Muscle of back (tissue), 11 donors: ENCODE measurements around the gene TMEM225B. TPM values are rescaled to one million over a fixed set of nuclear protein-coding genes. Genes with fewer than 3 reads are reported as not detected.
"Not testable (repeated sequence)": the region's sequence is repeated elsewhere in the genome, so short reads cannot be mapped to it uniquely, and the experiment has no call there.

Experiments
- DNase-seq, 3 donors: peaks; one replicate each; pipeline versions ENCODE4 v3.0.0 to v3.0.0-alpha.2; 2013
- polyA plus RNA-seq, 10 donors: library from polyadenylated mRNA; unstranded; fragments of 120-200 nt; gene quantifications; one replicate each; pipeline ENCODE4 v1.2.1, GENCODE V29; 2013; ENCODE audit not compliant: insufficient read length in 10 of 10

TMEM225B gene
- polyA plus RNA-seq, 10 donors = 0.34 to 1.1 (median 0.74) TPM

DNA sequence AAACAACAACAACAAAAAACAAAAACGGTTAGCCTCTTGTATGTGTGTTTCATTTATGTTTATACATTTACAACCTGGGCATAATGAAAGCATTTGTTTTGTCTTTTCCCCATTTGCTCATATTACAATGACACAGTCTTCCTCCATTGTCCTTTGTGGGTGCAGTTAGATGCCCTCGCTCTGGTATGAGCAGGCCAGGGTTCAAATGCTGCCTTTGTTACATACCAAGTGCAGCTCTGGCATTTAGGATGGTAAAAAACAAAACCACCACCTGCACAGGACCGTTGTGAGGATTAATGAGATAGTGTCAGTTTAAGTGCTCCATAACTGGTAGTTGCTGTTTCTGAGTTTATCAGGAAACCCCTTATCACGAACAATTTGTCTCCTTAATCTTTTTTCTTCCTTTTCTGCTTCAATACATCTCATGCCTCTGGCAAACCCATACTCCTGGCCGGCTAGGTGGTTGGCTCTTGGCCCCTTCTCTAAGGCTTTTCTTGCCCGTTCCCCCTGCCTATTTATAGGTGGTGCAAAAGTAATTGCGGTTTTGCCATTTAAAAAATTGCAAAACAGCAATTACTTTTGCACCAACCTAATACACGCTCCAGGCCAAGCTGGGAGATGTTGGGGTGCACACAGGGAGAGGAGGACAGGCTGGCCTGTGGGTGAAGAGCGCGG lies 18.6 kb upstream of the TMEM225B start:
- no peak for DNase-seq

DNA sequence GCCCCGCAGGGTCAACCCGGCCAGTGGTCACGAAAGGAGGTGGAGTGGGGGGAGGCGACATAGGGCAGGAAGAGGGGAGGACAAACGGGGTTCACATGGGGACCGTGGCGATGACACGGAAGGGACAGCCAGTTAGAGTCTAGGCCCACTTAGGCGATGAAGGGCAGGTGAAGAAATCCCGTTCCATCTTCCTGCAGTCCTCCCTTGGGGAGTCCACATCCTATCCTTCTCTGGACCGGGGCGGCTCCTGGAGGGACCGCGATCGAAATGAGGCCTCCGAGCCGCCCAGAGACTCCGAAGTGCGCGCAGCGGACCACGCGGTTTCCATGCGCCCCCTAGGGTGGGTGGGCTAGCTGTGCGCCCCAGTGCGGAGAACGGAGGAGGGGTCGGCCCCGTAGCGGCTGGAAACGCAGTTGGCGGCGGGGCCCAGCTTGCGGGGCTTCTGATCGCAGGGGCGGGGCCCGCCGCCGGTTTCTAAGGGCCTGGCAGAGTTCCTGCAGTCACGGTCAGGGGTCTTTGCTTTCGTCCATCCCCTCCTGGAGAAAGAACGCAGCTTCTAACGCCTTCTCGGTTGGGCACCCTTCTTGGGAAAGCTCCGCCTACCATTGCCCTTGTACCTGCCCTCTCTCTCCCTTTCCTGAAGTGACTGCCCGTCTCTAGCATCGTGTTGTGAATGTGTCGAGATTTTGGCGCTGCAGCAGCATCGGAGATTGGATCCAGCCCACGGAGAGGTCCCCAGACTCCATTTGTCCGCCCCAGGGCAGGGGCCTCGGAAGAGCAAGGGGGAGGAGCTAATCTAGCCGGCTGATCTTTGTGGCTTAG lies 17.9 kb upstream of the TMEM225B start:
- DNase-seq = peak; percentile 31 to 81 (median 42)

DNA sequence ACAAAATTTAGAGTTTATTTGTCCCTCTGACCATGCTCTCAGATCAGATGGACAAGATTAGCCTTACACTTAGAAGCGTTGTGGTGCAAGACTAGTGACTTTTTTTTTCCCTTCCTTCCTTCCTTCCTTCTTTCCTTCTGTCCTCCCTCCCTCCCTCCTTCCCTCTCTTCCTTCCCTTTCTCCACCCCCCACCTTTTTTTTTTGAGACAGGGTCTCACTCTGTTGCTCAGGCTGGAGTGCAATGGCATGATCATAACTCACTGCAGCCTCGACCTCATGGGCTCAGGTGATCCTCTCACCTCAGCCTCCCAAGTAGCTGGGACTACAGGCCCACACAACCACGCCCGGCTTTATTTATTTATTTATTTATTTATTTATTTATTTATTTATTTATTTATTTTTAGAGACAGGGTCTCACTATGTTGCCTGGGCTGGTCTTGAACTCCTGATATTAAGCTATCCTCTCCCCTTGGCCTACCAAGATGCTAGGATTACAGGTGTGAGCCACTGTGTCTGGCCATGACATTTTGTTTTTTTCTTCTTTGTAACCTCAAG lies 17.2 kb upstream of the TMEM225B start:
- not testable (repeated sequence) for DNase-seq

DNA sequence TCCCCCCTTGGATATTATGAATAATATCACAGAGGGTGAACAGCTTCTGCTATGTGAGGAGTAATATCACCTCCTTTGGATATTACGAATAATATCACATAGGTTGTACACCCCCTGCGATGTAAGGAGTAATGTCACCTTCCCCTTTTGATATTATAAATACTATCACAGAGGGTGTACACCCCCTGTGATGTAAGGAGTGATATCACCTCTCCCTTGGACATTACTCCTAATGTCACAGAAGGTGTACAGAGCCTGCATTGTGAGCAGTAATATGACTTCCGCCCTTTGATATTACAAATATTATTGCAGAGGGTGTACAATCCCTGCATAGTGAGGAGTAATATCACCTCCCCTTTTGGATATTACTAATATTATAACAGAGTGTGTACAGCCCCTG lies 9.2 kb upstream of the TMEM225B start:
- no peak for DNase-seq

DNA sequence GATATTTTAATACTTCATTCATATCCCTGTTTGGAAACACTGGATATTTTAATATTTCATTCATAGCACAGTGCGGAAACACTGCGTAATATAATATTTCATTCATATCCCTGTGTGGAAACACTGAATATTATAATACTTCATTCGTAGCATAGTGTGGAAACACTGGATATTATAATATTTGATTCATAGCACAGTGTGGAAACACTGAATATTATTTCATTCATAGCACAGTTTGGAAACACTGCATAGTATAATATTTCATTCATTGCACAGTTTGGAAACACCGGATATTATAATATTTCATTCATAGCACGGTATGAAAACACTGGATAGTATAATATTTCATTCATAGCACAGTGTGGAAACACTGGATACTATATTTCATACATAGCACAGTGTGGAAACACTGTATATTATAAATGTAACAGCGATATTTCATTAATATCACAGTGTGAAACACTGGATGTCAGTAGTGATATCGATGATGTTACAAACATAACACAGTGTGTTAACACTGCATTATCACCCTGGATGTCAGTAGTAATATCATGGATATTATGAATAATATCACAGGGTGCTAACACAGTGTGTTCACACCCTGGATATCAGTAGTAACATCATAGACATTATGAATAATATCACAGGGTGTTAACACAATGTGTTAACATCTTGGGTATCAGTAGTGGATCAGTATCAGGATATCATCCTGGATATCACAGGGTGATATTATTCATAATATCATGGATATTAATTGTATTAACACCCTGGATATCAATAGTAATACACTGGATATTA lies 2.9 kb upstream of the TMEM225B start:
- DNase-seq = no peak

DNA sequence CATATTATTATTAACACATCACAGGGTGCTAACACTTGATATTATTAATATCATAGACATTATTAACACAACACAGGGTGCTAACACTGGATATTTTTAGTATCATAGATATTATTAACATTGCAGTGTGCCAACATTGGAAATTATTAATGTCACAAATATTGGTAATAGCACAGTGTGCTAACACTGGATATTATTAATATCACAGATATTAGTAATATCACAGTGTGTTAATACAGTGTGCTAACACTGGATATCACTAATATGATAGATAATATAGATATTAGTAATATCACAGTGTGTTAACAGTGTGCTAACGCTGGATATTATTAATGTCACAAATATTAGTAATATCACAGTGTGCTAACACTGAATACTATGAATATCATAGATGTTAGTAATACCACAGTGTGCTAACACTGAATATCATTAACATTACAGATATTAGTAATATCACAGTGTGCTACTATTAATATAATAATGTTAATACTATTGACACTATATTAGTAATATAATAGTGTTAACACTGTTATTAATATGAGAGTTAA lies 1.6 kb upstream of the TMEM225B start:
- DNase-seq = no peak

DNA sequence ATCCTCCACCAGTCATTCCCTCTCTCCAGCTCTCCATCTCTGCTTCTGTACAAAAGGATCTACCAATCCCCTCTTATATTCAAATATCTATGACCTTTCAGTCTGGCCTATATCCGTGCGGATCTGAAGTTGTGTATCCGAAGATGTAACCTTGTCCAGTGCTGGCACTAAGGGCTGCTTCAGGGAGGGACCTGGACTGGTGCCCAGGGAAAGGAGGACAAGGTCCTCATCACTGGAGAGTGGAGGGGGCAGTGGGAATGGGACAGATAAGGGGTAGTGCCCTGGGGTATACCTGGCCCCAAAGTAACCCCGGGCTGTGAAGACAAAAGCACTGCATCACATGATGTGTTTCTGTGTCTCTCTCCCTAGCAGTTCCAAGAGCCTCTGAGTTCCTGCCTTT lies 1.8 kb downstream of the TMEM225B start:
- DNase-seq = no peak

DNA sequence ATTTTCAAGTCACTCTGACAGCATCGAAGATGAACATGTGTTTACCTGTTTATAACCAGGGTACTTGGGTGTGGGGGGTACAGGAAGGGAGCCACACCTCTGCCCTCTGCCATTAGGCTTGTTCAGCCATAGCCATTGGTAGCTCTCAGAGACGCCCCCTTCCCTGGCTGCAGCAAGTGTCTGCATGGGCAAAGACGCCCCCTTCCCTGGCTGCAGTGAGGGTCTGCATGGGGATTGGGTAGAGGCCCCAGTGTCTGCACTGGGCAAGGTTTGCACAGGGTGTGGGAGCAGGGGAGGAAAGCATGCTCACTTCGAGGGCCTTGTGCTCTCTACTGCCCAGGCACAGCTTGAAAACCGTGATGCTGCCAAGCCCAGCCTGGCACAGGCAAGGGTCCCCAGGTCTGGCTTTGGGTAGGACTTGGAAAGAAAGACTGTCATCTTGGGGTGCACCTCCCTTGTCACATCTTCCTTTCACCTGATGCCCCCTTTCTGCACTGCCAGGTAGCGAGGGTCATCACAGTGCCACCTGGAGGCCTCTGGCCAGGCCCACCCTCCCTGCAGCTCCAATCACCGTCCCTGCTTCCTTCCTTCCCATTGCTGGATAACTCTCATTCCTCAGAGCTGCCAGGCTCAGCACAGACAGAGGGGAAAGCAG lies 3.7 kb downstream of the TMEM225B start:
- DNase-seq = no peak

DNA sequence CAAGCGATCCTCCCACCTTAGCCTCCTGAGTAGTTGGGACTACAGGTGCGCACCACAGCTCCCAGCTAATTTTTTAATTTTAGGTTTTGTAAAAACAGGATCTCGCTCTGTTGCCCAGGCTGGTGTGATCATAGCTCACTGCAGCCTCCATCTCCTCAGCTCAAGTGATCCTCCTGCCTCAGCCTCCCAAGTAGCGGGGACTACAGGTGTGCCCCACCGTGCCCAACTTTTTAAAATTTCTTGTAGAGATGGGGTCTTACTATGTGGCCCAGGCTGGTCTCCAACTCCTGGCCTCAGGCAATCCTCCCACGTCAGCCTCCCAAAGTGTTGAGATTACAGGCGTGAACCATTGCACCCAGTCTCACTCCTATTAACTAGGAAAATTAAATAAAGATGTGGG lies 7.5 kb downstream of the TMEM225B start:
- DNase-seq = no peak

DNA sequence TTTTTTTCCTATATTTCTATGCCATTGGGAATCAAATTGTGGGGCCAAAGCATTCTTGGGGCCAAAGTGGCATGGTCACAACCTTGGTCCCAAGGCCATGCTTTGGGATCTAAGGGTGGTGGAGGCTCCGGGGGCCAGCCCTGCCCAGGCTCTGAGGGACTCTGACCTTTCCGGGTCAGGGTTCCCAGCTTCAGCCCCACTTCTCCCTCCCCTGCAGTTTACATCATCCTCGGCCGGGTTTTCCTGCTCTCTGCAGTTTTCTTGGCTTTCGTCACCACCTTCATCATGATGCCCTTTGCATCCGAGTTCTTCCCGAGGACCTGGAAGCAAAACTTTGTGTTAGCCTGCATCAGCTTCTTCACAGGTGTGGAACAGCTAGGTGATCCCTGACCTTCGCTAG lies 8.5 kb downstream of the TMEM225B start:
- DNase-seq = no peak

DNA sequence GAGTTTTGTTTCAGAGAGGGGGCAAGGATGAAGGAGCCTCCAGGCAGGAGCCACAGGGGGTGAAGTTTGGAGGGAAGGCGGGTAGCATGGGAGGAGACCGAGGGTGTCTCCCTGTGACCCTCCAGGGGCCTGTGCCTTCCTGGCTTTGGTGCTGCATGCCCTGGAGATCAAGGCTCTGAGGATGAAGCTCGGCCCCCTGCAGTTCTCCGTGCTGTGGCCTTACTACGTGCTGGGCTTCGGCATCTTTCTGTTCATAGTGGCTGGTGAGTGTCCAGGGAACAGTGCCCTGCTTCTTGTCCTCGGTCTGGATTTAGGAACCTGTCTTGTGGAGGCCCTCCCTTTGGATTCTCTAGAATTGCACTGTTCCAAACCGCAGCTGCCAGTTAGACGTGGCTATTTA lies 9.5 kb downstream of the TMEM225B start:
- DNase-seq = no peak

DNA sequence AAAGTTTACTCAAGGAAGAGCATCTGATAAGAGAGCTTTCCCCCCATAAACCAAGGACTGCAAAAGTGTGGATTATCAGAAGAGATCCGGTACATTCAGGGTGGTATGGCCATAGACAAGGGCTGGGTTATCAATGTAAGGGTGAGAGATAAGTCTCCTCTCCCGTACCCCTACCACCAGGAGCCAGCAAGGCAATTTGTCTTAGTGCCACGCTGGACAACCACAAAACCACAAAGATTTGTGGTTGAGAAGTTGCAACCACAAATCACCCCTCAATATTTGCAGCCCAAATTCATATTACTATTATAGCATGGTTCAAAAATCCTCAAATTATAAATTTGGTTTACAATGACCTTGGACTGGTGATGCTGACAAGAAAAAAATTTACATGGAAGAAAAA lies 16.4 kb downstream of the TMEM225B start:
- no peak for DNase-seq

DNA sequence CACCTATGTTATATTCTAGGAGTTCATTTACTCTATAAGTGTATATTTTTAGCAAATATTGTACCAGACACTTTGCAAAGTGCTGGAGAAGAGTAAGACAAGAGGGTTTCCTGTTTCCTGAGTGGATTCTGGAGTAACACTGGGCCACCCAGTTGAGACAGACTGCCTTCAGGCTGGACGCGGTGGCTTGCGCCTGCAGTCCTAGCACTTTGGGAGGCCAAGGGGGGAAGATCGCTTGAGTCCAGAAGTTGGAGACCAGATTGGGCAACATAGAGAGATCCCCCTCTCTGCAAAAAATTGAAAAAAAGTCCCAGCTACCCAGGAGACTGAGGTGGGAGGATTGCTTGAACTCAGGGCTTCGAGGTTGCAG lies 17.9 kb downstream of the TMEM225B start:
- DNase-seq = no peak

DNA sequence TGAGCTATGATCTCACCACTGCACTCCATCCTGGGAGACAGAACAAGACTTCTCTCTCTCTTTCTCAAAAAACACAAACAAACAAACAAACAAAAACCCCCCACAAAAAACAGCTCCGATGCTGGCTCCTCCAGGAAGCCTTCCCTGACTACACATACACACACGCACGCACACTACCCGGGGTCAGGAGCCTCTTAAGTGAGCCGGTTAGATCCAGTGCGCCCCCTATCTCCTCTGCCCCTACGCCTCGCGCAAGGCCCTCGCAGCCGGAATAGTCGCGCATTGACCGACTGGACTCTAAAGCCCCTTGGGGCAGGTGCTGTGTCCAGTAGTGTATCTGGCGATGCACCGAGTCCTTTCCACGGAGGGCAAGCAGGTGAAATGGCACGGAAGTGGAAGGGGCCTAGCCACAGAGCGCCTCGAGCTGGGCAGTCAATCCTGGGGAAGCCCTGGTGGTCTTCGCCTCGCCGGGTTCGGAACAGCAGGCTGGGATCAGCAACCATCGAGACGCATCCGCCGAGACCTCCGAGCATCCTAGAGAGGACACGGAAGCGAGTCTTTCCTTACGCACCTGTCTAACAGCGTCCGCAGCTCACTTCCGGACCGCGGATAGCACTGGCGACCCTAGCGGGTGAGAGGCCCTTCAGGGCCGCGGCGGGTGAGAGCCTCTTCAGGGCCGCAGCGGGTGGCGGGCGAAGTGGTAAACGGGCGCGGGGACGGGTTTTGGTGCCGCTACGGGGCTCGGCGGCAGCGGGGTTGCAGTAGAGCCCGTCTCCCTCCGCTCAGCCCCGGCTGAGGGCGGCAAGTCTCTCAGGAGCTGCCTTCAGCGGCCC lies 18.5 kb downstream of the TMEM225B start, which contains the start of gene ZSCAN25:
Gene ZSCAN25 (plus strand): TSS at position 588 of the 833 bp plus-strand sequence. CDS start 2,661 bp downstream, outside the sequence.
- peak; percentile 91 to 97 (median 93) for DNase-seq

DNA sequence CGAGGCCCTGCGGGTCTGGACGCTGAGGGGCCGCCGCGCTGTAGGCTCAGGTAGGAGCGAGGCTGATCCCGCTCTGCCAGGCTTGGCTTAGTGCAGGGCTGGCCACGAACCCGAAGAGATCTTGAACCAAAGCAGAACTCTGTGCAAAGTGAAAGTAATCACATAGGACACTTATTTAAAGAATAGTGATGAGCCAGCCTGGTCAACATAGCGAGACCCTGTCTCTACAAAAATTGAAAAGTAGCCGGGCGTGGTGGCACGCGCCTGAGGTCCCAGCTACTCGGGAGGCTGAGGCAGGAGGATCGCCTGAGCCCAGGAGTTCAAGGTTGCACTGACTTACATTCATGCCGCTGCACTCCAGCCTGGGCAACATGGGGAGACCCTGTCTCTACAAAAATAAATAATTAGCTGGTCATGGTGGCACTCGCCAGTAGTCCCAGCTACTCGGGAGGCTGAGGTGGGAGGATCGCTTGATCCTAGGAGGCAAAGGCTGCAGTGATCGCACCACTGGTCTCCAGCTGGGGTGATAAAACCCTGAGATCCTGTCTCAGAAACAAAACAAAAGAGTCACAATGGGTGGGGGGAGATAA lies 19.2 kb downstream of the TMEM225B start:
- no peak for DNase-seq

DNA sequence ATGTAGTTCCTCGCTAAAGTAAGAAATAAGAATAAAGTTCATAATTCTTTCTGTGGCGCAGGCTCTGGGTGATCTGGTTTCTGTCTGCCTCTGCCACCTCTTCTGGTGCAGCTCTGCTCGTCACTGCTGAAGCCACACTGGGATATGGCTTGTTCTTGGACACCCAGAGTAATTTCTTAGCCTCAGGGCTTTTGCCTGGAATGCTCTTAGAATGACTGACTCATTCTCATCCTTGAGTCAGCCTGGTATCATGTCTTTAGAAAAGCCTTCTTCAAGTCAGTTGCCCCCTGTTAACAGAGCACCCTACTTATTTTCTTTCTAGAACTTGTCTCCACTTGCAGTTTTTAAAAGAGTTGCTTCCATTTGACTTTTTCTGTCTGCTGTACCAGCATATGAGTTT lies 20.7 kb downstream of the TMEM225B start:
- no peak for DNase-seq

DNA sequence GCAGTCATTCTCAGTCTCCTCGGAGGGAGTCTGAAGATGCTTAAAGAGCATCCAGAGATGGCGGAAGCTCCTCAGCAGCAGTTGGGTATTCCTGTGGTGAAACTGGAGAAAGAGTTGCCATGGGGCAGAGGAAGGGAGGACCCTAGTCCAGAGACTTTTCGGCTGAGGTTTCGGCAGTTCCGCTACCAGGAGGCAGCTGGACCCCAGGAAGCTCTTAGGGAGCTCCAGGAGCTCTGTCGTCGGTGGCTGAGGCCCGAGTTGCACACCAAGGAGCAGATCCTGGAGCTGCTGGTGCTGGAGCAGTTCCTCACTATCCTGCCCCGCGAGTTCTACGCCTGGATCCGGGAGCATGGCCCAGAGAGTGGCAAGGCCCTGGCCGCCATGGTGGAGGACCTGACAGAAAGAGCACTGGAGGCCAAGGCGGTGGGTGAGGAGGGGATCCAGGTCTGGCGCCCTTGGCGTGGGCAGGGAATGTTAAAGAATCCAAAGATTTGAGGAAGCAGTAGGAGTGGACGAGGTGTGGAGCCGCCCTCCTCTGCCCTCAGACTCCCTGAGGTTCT lies 21.6 kb downstream of the TMEM225B start:
- no peak for DNase-seq

DNA sequence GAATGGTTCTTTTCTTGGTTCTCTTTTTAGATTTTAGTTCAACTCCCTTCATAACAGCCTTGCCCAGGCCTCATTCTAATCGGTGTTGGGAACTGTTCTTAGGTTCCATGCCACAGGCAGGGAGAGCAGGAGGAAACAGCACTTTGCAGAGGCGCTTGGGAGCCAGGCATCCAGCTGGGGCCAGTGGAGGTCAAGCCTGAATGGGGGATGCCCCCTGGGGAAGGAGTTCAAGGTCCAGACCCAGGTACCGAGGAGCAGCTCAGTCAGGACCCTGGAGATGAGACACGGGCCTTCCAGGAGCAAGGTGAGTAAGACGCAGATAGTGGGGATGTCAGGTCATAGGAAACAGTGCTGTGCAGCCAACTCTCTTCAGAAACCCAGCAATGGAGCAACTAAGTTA lies 23.2 kb downstream of the TMEM225B start:
- DNase-seq = no peak

DNA sequence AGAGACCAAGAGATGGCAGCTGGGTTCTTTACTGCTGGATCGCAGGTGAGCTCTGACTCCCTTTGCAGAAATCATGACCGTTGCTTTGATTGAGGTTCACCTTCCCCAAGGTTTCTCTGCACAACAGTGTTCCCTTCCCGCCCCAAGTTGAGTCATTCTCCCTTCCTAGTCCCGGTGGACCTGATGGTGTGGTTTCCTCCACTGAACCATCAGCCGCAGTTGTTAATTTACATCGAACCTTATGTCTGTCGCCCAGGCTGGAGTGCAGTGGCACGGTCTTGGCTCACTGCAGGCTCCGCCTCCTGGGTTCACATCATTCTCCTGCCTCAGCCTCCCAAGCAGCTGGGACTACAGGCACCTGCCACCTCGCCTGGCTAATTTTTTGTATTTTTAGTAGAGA lies 24.5 kb downstream of the TMEM225B start:
- DNase-seq = no peak
